ENCODE measurements around the gene IL17C. TPM values are rescaled to one million over a fixed set of nuclear protein-coding genes. Genes with fewer than 3 reads are reported as not detected.
A peak's percentile ranks its signal among the peaks of the same experiment; 100 is the strongest.

IL17C gene
- total RNA-seq, 1 donor: not detected

DNA sequence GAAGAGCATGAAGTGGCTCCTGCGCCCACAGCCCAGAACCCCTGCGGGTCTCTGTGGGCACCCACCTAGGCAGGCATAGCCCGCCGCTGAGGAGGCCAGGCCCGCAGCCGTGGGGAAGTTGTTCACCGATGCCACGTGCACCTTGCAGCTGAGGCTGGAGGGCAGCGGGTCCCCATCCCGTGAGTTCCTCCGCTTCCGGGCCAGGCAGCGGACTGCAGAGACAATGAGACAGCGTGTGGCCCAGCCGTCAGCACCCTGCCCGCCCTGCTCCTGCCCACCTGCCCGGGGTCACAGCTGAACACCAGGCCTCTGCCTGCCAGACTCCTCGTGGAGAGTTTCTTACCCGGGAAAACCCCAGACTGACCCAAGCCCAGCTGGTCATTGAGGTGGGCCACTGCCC lies 19.0 kb downstream of the IL17C start:
- no peak overlapping the region for H3K4me3 ChIP-seq (ENCODE audit: low read depth, low read length)
- no peak for DNase-seq (ENCODE audit: low read depth)
- TF ChIP-seq CTCF (IDR thresholded peaks at IDR 0.05; ENCODE audit: insufficient read depth, low read length): no peak

DNA sequence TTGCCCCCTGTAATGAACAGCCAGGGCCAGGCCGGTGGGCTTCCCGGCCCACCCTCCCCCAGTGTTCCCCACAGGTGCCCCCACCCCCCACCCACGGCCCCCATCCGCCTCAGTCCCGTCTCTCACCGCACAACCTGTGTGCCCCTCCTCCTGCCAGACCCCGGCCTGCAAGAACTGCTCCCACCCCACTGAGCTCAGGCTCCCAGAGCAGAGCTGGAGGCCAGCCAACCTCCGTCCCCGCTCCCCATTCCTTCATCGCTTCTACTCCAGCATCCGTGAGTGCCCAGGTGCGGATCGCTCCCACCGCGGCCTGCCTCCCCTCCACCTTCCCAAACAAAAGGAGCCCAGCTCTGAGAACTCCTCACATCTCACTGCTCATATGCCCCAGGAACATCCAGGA lies 20.3 kb downstream of the IL17C start:
- no peak for DNase-seq (ENCODE audit: low read depth)
- TF ChIP-seq CTCF (IDR thresholded peaks at IDR 0.05; ENCODE audit: insufficient read depth, low read length): no peak
- no peak overlapping the region for H3K4me3 ChIP-seq (ENCODE audit: low read depth, low read length)

- TF ChIP-seq CTCF (IDR thresholded peaks at IDR 0.05; ENCODE audit: insufficient read depth, low read length): no peak
- no peak for DNase-seq (ENCODE audit: low read depth)
- H3K4me3 ChIP-seq (ENCODE audit: low read depth, low read length): no peak overlapping the region
Measured at GRCh38 chr16:88659160-88659559, 20.8 kb downstream of the IL17C start.

- peak overlapping the region; percentile 48 for H3K4me3 ChIP-seq (ENCODE audit: low read depth, low read length)
- DNase-seq (ENCODE audit: low read depth): no peak
- TF ChIP-seq CTCF (IDR thresholded peaks at IDR 0.05; ENCODE audit: insufficient read depth, low read length): no peak
Measured at GRCh38 chr16:88661468-88661867, 23.1 kb downstream of the IL17C start.

DNA sequence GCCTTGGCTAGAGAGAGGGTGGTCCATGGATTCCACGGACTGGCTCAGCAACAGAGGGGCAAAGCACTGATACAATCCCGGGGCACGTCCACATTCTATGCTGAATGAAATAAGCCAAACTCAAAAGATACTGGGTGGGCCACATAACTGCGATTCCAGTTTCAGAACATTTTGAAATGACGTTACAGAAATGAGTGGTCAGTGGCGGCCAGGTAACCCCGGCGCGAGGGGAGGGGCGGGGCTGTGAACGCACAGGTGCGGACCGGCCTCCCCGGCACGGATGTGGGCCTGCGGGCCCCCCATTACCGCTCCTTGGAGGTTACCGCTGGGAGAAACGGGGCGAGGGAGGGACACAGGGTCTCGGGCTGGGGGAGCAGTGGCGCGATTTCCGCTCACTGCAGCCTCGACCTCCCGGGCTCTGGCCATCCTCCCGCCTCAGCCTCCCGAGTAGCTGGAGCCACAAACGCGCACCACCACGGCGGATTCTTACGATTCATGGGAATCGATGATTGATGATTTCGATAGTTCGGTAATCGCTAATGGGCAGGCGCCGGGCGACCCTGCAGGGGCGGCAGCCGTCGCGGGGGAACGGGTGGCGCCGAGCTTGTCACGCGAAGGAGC lies 24.0 kb downstream of the IL17C start:
- peak overlapping the region; percentile 87 for H3K4me3 ChIP-seq (ENCODE audit: low read depth, low read length)
- DNase-seq (ENCODE audit: low read depth): no peak
- no peak for TF ChIP-seq CTCF (IDR thresholded peaks at IDR 0.05; ENCODE audit: insufficient read depth, low read length)

DNA sequence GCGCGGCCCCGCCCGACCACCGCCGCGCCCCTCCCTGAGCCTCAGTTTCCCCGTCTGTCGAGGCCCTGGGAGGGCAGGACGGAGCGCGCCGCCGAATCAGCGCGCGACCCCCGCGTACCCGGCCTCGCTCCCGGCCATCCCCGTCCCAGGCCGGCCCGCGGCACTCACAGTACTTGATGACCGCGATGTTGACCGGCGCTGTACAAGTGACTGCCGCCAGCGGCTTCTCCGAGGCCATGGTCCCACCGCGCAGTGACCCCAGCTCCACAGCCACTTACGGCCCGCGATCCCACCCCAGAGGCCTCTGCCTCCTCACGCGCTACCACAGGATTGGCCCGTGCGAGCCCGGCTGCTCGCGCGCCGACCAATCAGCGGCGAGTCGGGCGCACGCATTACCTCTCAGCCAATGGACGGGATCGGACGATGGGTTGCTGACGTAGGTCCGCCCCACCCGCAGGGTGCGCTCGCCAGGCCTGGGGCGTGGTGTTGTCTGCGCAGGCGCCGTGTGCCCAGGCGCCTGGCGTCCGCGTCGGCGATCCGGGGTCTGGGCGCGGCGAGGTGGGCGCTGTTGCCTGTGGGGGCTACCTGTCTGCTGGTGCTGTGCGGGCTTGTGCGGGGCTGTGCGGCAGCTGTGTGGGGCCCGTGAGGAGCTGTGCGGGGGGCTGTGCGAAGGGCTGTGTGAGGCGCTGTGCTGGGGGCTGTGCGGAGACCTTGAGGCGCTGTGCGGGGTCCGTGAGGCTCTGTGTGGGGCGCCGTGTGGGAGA lies 24.7 kb downstream of the IL17C start, which contains the start of gene MVD:
TSS of gene MVD (minus strand) at position 249 of the 764 bp plus-strand sequence. CDS start at position 238, 11 bp downstream.
- DNase-seq (ENCODE audit: low read depth): peak; percentile 97
- TF ChIP-seq CTCF (IDR thresholded peaks at IDR 0.05; ENCODE audit: insufficient read depth, low read length): no peak

More for the DNA sequence above, 24.7 kb downstream of the IL17C start, which contains the start of gene MVD:
- H3K4me3 ChIP-seq (ENCODE audit: low read depth, low read length): peak within 1 kb of the TSS; percentile 97

All from fibroblast of the aortic adventitia (primary cell).